ENCODE measurements around the gene CHRNA1. TPM values are rescaled to one million over a fixed set of nuclear protein-coding genes. Genes with fewer than 3 reads are reported as not detected.

CHRNA1 gene
- total RNA-seq, 4 donors from 2014 or later = not detected

DNA sequence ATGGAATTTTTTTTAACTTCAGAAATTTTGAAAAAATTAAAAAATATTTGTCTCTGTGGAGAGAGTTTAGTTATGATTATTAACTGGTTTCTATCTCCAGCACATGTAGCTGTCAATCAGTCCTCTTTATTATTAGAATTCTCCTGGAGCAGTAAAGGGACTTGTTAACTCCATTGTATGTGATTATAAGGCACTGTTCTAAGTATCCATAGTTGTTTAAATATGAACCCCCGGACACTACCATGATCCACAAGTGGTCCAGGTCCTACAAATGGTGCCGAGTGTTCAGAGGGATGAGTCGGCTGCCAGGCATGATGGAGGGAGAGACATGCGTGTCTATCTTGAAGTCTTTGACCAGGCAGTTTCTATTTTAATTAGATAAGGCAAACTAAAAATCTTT is 492 bp downstream of the CHRNA1 start:
- TF ChIP-seq EP300 (IDR thresholded peaks at IDR 0.05) (no peak), POLR2AphosphoS5 (IDR thresholded peaks at IDR 0.05) (no peak), POLR2A (IDR thresholded peaks at IDR 0.05) (no peak)
- TF ChIP-seq, protein P1, sequence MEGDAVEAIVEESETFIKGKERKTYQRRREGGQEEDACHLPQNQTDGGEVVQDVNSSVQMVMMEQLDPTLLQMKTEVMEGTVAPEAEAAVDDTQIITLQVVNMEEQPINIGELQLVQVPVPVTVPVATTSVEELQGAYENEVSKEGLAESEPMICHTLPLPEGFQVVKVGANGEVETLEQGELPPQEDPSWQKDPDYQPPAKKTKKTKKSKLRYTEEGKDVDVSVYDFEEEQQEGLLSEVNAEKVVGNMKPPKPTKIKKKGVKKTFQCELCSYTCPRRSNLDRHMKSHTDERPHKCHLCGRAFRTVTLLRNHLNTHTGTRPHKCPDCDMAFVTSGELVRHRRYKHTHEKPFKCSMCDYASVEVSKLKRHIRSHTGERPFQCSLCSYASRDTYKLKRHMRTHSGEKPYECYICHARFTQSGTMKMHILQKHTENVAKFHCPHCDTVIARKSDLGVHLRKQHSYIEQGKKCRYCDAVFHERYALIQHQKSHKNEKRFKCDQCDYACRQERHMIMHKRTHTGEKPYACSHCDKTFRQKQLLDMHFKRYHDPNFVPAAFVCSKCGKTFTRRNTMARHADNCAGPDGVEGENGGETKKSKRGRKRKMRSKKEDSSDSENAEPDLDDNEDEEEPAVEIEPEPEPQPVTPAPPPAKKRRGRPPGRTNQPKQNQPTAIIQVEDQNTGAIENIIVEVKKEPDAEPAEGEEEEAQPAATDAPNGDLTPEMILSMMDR (IDR thresholded peaks at IDR 0.05) = no peak
- Histone ChIP-seq H3K4me1 (no peaks in the 10 kb centered on the region), H3K27me3 (no peaks in the 10 kb centered on the region), H3K27ac (no peak overlapping the region), H3K9me3 (no peaks in the 10 kb centered on the region), H3K36me3 (no peaks in the 10 kb centered on the region), H3K4me3 (no peak overlapping the region)
- 91% methylated on average over 4 of the region's 4 CpGs; no CpG with 5 or more reads in 1 of the 2 donors for WGBS, 2 donors (ENCODE audit: low coverage in 1 of 2)
- ATAC-seq = no peak

DNA sequence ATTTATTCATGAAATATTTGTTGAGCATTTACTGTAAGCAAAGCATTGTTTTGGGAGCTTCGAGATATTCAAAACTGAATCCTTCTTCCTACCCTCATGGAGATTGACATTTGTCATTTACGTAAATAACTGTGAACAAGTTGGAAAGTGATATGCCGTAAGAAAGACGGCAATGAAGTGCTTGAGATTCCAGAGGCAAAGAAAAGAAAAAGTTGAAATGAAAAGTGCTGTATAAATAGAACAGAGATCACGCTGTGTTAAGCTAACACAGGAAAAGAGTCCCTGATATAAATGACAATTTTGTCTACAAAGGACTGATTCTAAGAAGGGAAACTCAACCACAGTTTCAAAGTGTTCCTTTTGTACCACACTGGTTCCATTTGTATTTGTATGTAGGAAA is 1.8 kb downstream of the CHRNA1 start:
- no peak for TF ChIP-seq EP300 (IDR thresholded peaks at IDR 0.05)
- TF ChIP-seq POLR2A (IDR thresholded peaks at IDR 0.05) = no peak
- TF ChIP-seq POLR2AphosphoS5 (IDR thresholded peaks at IDR 0.05) = no peak
- TF ChIP-seq, protein P1 (IDR thresholded peaks at IDR 0.05) = no peak
- Histone ChIP-seq H3K4me3 (no peak overlapping the region), H3K36me3 (no peaks in the 10 kb centered on the region), H3K9me3 (no peaks in the 10 kb centered on the region), H3K27ac (no peak overlapping the region), H3K27me3 (no peaks in the 10 kb centered on the region), H3K4me1 (no peaks in the 10 kb centered on the region)
- no peak for ATAC-seq
- WGBS, 2 donors (ENCODE audit: low coverage in 1 of 2) = 62 to 75% methylated on average over 5 of the region's 5 CpGs

DNA sequence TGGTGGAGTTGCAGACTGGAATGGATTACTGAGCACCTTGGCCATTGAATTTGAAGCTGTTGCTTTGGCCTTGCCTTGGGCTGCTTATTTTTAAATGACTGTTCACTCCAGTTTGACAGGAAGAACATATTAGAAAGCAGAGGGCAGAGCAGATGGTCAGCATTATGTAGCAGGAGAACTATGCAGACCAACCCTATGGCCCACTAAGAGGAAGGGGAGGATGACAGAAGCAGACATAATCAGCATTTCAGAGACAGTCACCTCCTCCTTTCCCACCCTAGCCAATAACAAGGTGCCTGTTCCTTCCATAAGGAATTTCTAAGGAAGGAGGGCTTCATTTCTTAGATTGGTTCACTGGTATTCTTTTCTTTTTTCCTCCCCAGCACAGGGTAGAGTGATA is 2.4 kb downstream of the CHRNA1 start:
- no peaks in the 10 kb centered on the region for H3K4me1 ChIP-seq
- H3K9me3 ChIP-seq = no peaks in the 10 kb centered on the region
- no peak overlapping the region for H3K4me3 ChIP-seq
- no peaks in the 10 kb centered on the region for H3K27me3 ChIP-seq
- TF ChIP-seq, protein P1 (IDR thresholded peaks at IDR 0.05) = no peak
- TF ChIP-seq POLR2AphosphoS5 (IDR thresholded peaks at IDR 0.05) (no peak), EP300 (IDR thresholded peaks at IDR 0.05) (no peak), POLR2A (IDR thresholded peaks at IDR 0.05) (no peak)
- no peaks in the 10 kb centered on the region for H3K36me3 ChIP-seq
- ATAC-seq = no peak
- H3K27ac ChIP-seq = no peak overlapping the region

DNA sequence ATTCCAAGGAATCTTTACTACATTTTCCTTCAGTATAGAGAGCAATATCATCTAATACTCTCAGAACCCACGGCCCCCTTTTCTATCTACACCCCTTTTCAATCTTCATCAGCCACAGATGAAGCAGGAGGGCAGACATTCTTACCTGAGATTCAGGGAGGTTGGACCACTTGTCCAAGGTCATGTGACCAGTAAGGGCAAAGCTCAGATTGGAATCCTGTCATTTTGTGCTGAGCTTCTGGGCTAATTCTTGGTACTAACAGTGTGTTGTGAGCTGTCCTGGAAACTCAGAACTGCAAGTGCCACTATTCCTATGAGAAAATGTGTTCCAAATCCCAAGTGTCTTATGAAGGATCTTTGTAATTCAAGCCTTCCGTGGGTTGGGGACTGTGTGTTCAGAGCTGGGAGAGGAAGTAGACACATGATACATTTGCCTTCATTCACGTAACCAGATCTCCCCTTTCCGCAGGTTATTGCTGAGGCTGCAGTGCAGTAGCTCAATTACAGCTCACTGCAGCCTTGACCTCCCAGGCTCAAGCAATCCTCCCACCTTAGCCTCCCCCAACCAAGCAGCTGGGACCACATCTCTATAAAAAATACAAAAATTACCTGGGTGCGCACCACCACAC is 3.3 kb downstream of the CHRNA1 start:
- ATAC-seq = no peak
- no peak for TF ChIP-seq POLR2AphosphoS5 (IDR thresholded peaks at IDR 0.05)
- TF ChIP-seq EP300 (IDR thresholded peaks at IDR 0.05) = no peak
- no peak for TF ChIP-seq POLR2A (IDR thresholded peaks at IDR 0.05)
- TF ChIP-seq, protein P1 (IDR thresholded peaks at IDR 0.05) = no peak
- Histone ChIP-seq H3K27ac (no peak overlapping the region), H3K9me3 (no peaks in the 10 kb centered on the region), H3K4me1 (no peaks in the 10 kb centered on the region), H3K27me3 (no peaks in the 10 kb centered on the region), H3K36me3 (no peaks in the 10 kb centered on the region), H3K4me3 (no peak overlapping the region)
- 89 to 94% methylated on average over 4 to 5 of the region's 5 CpGs for WGBS, 2 donors (ENCODE audit: low coverage in 1 of 2)

DNA sequence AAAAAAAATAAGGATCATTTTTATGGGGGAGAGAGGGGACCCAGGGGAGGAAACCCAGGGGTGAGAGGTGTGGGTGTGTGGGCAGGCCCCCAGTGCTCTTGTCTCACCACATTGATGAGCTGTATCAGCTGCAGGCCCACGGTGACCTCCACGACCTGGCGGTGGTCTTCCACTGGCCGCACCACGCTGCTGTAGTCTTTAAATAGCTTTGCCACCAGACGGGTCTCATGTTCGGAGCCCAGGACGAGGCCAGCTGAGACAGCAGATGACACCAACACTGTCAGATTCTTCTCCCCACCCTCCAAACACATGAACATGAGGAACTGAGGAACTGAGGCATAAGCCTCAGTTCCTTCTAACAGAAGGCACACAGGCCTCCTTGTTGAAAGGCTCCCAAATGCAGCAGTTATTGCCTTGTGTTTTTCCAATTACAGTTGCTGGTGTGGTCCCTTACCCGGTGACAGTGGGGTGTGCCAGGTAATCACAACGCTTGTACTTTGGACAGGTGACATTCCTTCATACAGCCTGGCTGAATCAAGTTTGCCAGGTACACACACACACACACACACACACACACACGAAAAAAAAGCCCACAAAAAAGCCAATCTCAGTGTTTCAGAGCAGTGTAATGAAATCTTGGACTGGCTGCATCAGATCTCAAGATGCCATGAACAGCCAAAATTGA is 4.7 kb downstream of the CHRNA1 start:
- TF ChIP-seq EP300 (IDR thresholded peaks at IDR 0.05) (no peak), POLR2AphosphoS5 (IDR thresholded peaks at IDR 0.05) (no peak), POLR2A (IDR thresholded peaks at IDR 0.05) (no peak)
- TF ChIP-seq, protein P1 (IDR thresholded peaks at IDR 0.05) = no peak
- no peaks in the 10 kb centered on the region for H3K4me1 ChIP-seq
- ATAC-seq = no peak
- no peak overlapping the region for H3K4me3 ChIP-seq
- 89 to 93% methylated on average over 8 to 11 of the region's 11 CpGs for WGBS, 2 donors (ENCODE audit: low coverage in 1 of 2)
- H3K36me3 ChIP-seq = no peaks in the 10 kb centered on the region
- no peaks in the 10 kb centered on the region for H3K9me3 ChIP-seq
- no peaks in the 10 kb centered on the region for H3K27me3 ChIP-seq
- no peak overlapping the region for H3K27ac ChIP-seq
